ENCODE data around the gene CD226.
"Not testable (repeated sequence)": the region's sequence is repeated elsewhere in the genome, so short reads cannot be mapped to it uniquely, and the experiment has no call there.

CD226 gene

GRCh38 chr18:69865776-69866175, 81.9 kb downstream of the CD226 start:
- TF ChIP-seq CTCF (IDR thresholded peaks at IDR 0.05; ENCODE audit: low read depth, low read length): no peak
- peak; percentile 4 for DNase-seq (ENCODE audit: extremely low read depth, low read depth)

- DNase-seq (ENCODE audit: extremely low read depth, low read depth): not testable (repeated sequence)
These were observed 82.9 kb downstream of the CD226 start for GRCh38 chr18:69864802-69865201.

GRCh38 chr18:69858897-69859296, 88.8 kb downstream of the CD226 start:
- no peak for DNase-seq (ENCODE audit: extremely low read depth, low read depth)
- no peak for TF ChIP-seq CTCF (IDR thresholded peaks at IDR 0.05; ENCODE audit: low read depth, low read length)

GRCh38 chr18:69854455-69854854, 93.2 kb downstream of the CD226 start:
- no peak for TF ChIP-seq CTCF (IDR thresholded peaks at IDR 0.05; ENCODE audit: low read depth, low read length)
- no peak for DNase-seq (ENCODE audit: extremely low read depth, low read depth)

- no peak for DNase-seq (ENCODE audit: extremely low read depth, low read depth)
These were observed 94.6 kb downstream of the CD226 start for GRCh38 chr18:69853051-69853450.

GRCh38 chr18:69845593-69846506, 101.8 kb downstream of the CD226 start:
- no peak for DNase-seq (ENCODE audit: extremely low read depth, low read depth)
- TF ChIP-seq CTCF (IDR thresholded peaks at IDR 0.05; ENCODE audit: low read depth, low read length): no peak

More at GRCh38 chr18:69853051-69853450, 94.6 kb downstream of the CD226 start:
- no peak for TF ChIP-seq CTCF (IDR thresholded peaks at IDR 0.05; ENCODE audit: low read depth, low read length)

GRCh38 chr18:69844656-69845055, 103.0 kb downstream of the CD226 start:
- DNase-seq (ENCODE audit: extremely low read depth, low read depth): no peak
- TF ChIP-seq CTCF (IDR thresholded peaks at IDR 0.05; ENCODE audit: low read depth, low read length): no peak

- DNase-seq (ENCODE audit: extremely low read depth, low read depth): no peak
- no peak for TF ChIP-seq CTCF (IDR thresholded peaks at IDR 0.05; ENCODE audit: low read depth, low read length)
These were observed 104.7 kb downstream of the CD226 start for GRCh38 chr18:69843015-69843414.
